T-helper 1 cell (primary cell): ENCODE data around the gene SERPINE2.
"Not testable (repeated sequence)": the region's sequence is repeated elsewhere in the genome, so short reads cannot be mapped to it uniquely, and the experiment has no call there.

ENCODE experiments used
- DNase-seq, 5 donors: peaks; one replicate each; pipeline ENCODE4 v3.0.0-alpha.2; 2012 to 2020

The SERPINE2 gene

GRCh38 chr2:224009605-224010315, 29.3 kb downstream of the SERPINE2 start:
- peak in 1 of 5 donors; percentile 43 for DNase-seq

GRCh38 chr2:224008702-224009261, 30.3 kb downstream of the SERPINE2 start:
- no peak for DNase-seq

- DNase-seq, result no peak
These were observed 34.9 kb downstream of the SERPINE2 start for GRCh38 chr2:224004105-224004695.

GRCh38 chr2:224000662-224001061, 38.4 kb downstream of the SERPINE2 start:
- not testable (repeated sequence) for DNase-seq

- no peak for DNase-seq
These were observed 39.2 kb downstream of the SERPINE2 start for GRCh38 chr2:223999862-224000261.

- DNase-seq, result no peak
These were observed 40.1 kb downstream of the SERPINE2 start for GRCh38 chr2:223998948-223999347.

GRCh38 chr2:223997938-223998337, 41.1 kb downstream of the SERPINE2 start:
- no peak for DNase-seq

GRCh38 chr2:223996391-223996790, 42.7 kb downstream of the SERPINE2 start:
- DNase-seq, result no peak

- peak in 1 of 5 donors; percentile 69 for DNase-seq
These were observed 43.5 kb downstream of the SERPINE2 start for GRCh38 chr2:223995569-223995968.

GRCh38 chr2:223994562-223995162, 44.4 kb downstream of the SERPINE2 start:
- peak in 1 of 5 donors; percentile 47 for DNase-seq

GRCh38 chr2:223993634-223994232, 45.4 kb downstream of the SERPINE2 start:
- DNase-seq, result peak; percentile 14 to 76 (median 35)

- no peak for DNase-seq
These were observed 47.5 kb downstream of the SERPINE2 start for GRCh38 chr2:223991611-223992010.

GRCh38 chr2:223989856-223990232, 49.2 kb downstream of the SERPINE2 start:
- DNase-seq, result no peak

GRCh38 chr2:223989206-223989855, 49.8 kb downstream of the SERPINE2 start:
- no peak for DNase-seq

- no peak for DNase-seq
These were observed 57.8 kb downstream of the SERPINE2 start for GRCh38 chr2:223981241-223981640.

GRCh38 chr2:223980803-223981202, 58.3 kb downstream of the SERPINE2 start:
- no peak for DNase-seq

GRCh38 chr2:223980397-223980735, 58.7 kb downstream of the SERPINE2 start:
- no peak for DNase-seq

- DNase-seq, result no peak
These were observed 59.2 kb downstream of the SERPINE2 start for GRCh38 chr2:223979730-223980396.

- DNase-seq, result no peak
These were observed 60.6 kb downstream of the SERPINE2 start for GRCh38 chr2:223978451-223978850.

GRCh38 chr2:223976635-223977226, 62.4 kb downstream of the SERPINE2 start:
- DNase-seq, result no peak

GRCh38 chr2:223973606-223974005, 65.5 kb downstream of the SERPINE2 start:
- no peak for DNase-seq

GRCh38 chr2:223972656-223973102, 66.4 kb downstream of the SERPINE2 start:
- no peak for DNase-seq
